Measurements from ENCODE around the gene EPHB2. TPM values are rescaled to one million over a fixed set of nuclear protein-coding genes. Genes with fewer than 3 reads are reported as not detected.

The EPHB2 gene
- total RNA-seq, 1 experiment from 2014 or later: 0.45 TPM

- 0 out of 2 replicates have a peak, but pooled peaks cover 4% of the 10 kb centered on the region for H4K20me1 ChIP-seq (ENCODE audit: insufficient read depth, low read depth, low read length)
- no peak for DNase-seq
- no peaks in the 10 kb centered on the region for H3K36me3 ChIP-seq (ENCODE audit: insufficient read depth, low read length)
- peaks cover 47% of the 10 kb centered on the region for H3K4me1 ChIP-seq (ENCODE audit: low read length)
- no peaks in the 10 kb centered on the region for H3K79me2 ChIP-seq (ENCODE audit: low read length)
- H3K4me2 ChIP-seq (ENCODE audit: low read depth, low read length, poor library complexity, severe bottlenecking): no peak overlapping the region
- H2AFZ ChIP-seq (ENCODE audit: low read length): no peak overlapping the region
- H3K4me3 ChIP-seq (ENCODE audit: low read length): no peak overlapping the region
- no peaks in the 10 kb centered on the region for H3K27me3 ChIP-seq (ENCODE audit: low read length)
- H3K27ac ChIP-seq (ENCODE audit: low read length): no peak overlapping the region
- H3K9me3 ChIP-seq (ENCODE audit: low read length): no peaks in the 10 kb centered on the region
- H3K9me2 ChIP-seq (replicated peaks; ENCODE audit: insufficient read depth, low read length): no peaks in the 10 kb centered on the region
- H3K9ac ChIP-seq (ENCODE audit: low read length): no peak overlapping the region
Measured at GRCh38 chr1:22709227-22709626, 1.4 kb upstream of the EPHB2 start.

GRCh38 chr1:22709891-22710700, 543 bp upstream of the EPHB2 start:
- no peak overlapping the region for H3K27ac ChIP-seq (ENCODE audit: low read length)
- H3K4me1 ChIP-seq (ENCODE audit: low read length): peaks cover 39% of the 10 kb centered on the region
- no peaks in the 10 kb centered on the region for H3K9me2 ChIP-seq (replicated peaks; ENCODE audit: insufficient read depth, low read length)
- peak overlapping the region; percentile 47 for H3K9ac ChIP-seq (ENCODE audit: low read length)
- 0 out of 2 replicates have a peak, but pooled peaks cover 4% of the 10 kb centered on the region for H4K20me1 ChIP-seq (ENCODE audit: insufficient read depth, low read depth, low read length)
- H2AFZ ChIP-seq (ENCODE audit: low read length): no peak overlapping the region
- peak overlapping the region; percentile 61 for H3K4me3 ChIP-seq (ENCODE audit: low read length)
- H3K79me2 ChIP-seq (ENCODE audit: low read length): no peaks in the 10 kb centered on the region
- H3K36me3 ChIP-seq (ENCODE audit: insufficient read depth, low read length): no peaks in the 10 kb centered on the region
- peak overlapping the region; percentile 61 for H3K4me2 ChIP-seq (ENCODE audit: low read depth, low read length, poor library complexity, severe bottlenecking)
- DNase-seq: peak; percentile 82
- no peaks in the 10 kb centered on the region for H3K9me3 ChIP-seq (ENCODE audit: low read length)
- no peaks in the 10 kb centered on the region for H3K27me3 ChIP-seq (ENCODE audit: low read length)

GRCh38 chr1:22711071-22711470, 432 bp downstream of the EPHB2 start:
- DNase-seq: no peak

DNA sequence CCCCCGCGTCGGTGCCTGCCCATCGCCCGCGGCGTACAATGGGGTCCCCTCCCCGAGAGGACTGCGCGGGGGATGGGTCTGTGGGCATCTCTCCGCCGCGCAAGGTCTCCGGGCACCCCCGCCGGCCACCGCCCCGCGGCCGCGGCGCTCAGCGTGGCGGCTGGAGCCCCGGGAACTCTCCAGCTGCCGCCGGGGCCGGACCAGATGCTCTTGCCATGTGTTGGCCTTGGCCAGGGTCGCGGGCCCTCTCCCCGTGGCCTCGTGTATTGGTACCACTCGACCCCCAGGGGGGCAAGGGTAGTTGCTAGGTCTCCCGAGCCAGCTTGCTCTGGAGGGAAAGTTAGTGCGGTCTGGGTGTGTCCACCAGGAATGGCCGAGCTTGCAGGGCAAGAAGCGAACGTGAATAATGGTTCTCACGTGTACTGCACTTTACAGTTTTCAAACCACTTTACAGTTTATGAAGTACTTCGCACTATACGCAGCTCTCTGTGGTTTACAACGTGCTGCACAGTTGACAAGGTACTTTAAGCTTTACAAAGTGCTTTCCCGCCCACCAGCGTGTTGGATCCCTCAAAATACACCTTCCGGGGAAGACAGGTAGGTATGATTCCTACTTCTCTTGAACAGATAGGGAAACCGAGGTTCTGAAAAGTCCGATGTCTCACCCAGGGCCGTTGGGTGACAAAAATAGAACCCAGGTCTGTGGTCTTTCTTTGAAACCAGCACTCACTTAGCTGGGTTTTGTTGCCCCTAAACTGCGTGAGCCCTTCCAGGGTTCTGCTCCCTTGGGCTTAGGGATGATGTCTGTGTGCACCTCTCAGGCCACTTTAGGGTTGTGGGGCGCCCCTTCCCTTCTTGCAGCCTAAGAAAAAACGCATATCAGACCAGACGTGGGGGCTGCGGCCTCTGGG, 1.2 kb downstream of the EPHB2 start:
- no peaks in the 10 kb centered on the region for H3K79me2 ChIP-seq (ENCODE audit: low read length)
- H3K36me3 ChIP-seq (ENCODE audit: insufficient read depth, low read length): no peaks in the 10 kb centered on the region
- H3K9me3 ChIP-seq (ENCODE audit: low read length): no peaks in the 10 kb centered on the region
- H3K4me2 ChIP-seq (ENCODE audit: low read depth, low read length, poor library complexity, severe bottlenecking): peak overlapping the region; percentile 22
- 0 out of 2 replicates have a peak, but pooled peaks cover 4% of the 10 kb centered on the region for H4K20me1 ChIP-seq (ENCODE audit: insufficient read depth, low read depth, low read length)
- no peak for DNase-seq
- no peak overlapping the region for H2AFZ ChIP-seq (ENCODE audit: low read length)
- no peak overlapping the region; the same call in 1 of the 2 replicates for H3K4me3 ChIP-seq (ENCODE audit: low read length)
- H3K27ac ChIP-seq (ENCODE audit: low read length): no peak overlapping the region
- peaks cover 37% of the 10 kb centered on the region for H3K4me1 ChIP-seq (ENCODE audit: low read length)
- peak overlapping the region; percentile 19; the same call in 1 of the 2 replicates for H3K9ac ChIP-seq (ENCODE audit: low read length)
- no peaks in the 10 kb centered on the region for H3K27me3 ChIP-seq (ENCODE audit: low read length)
- no peaks in the 10 kb centered on the region for H3K9me2 ChIP-seq (replicated peaks; ENCODE audit: insufficient read depth, low read length)

More at GRCh38 chr1:22711071-22711470, 432 bp downstream of the EPHB2 start:
- Histone ChIP-seq H3K9me3 (ENCODE audit: low read length) (no peaks in the 10 kb centered on the region), H3K27me3 (ENCODE audit: low read length) (no peaks in the 10 kb centered on the region), H3K27ac (ENCODE audit: low read length) (no peak overlapping the region), H3K4me1 (ENCODE audit: low read length) (peaks cover 37% of the 10 kb centered on the region), H3K4me3 (ENCODE audit: low read length) (no peak overlapping the region), H3K9me2 (replicated peaks; ENCODE audit: insufficient read depth, low read length) (no peaks in the 10 kb centered on the region), H3K9ac (ENCODE audit: low read length) (no peak overlapping the region), H4K20me1 (ENCODE audit: insufficient read depth, low read depth, low read length) (0 out of 2 replicates have a peak, but pooled peaks cover 4% of the 10 kb centered on the region), H3K36me3 (ENCODE audit: insufficient read depth, low read length) (no peaks in the 10 kb centered on the region), H3K79me2 (ENCODE audit: low read length) (no peaks in the 10 kb centered on the region), H2AFZ (ENCODE audit: low read length) (no peak overlapping the region), H3K4me2 (ENCODE audit: low read depth, low read length, poor library complexity, severe bottlenecking) (no peak overlapping the region)

GRCh38 chr1:22712502-22713271, 2.0 kb downstream of the EPHB2 start:
- DNase-seq: no peak
- Histone ChIP-seq H3K27me3 (ENCODE audit: low read length) (no peaks in the 10 kb centered on the region), H3K4me2 (ENCODE audit: low read depth, low read length, poor library complexity, severe bottlenecking) (peak overlapping the region; percentile 22), H3K4me1 (ENCODE audit: low read length) (peaks cover 37% of the 10 kb centered on the region), H3K4me3 (ENCODE audit: low read length) (no peak overlapping the region; the same call in 1 of the 2 replicates), H3K9ac (ENCODE audit: low read length) (peak overlapping the region; percentile 19; the same call in 1 of the 2 replicates), H3K36me3 (ENCODE audit: insufficient read depth, low read length) (no peaks in the 10 kb centered on the region), H3K27ac (ENCODE audit: low read length) (no peak overlapping the region), H4K20me1 (ENCODE audit: insufficient read depth, low read depth, low read length) (0 out of 2 replicates have a peak, but pooled peaks cover 4% of the 10 kb centered on the region), H2AFZ (ENCODE audit: low read length) (no peak overlapping the region), H3K9me2 (replicated peaks; ENCODE audit: insufficient read depth, low read length) (no peaks in the 10 kb centered on the region), H3K9me3 (ENCODE audit: low read length) (no peaks in the 10 kb centered on the region), H3K79me2 (ENCODE audit: low read length) (no peaks in the 10 kb centered on the region)

- H3K4me2 ChIP-seq (ENCODE audit: low read depth, low read length, poor library complexity, severe bottlenecking): no peak overlapping the region
- no peak for DNase-seq
Measured at GRCh38 chr1:22714455-22714854, 3.8 kb downstream of the EPHB2 start.

GRCh38 chr1:22717037-22717760, 6.6 kb downstream of the EPHB2 start:
- Histone ChIP-seq H3K27ac (ENCODE audit: low read length) (no peak overlapping the region), H3K27me3 (ENCODE audit: low read length) (no peaks in the 10 kb centered on the region), H3K36me3 (ENCODE audit: insufficient read depth, low read length) (no peaks in the 10 kb centered on the region), H3K79me2 (ENCODE audit: low read length) (no peaks in the 10 kb centered on the region), H4K20me1 (ENCODE audit: insufficient read depth, low read depth, low read length) (0 out of 2 replicates have a peak, but pooled peaks cover 4% of the 10 kb centered on the region), H3K4me2 (ENCODE audit: low read depth, low read length, poor library complexity, severe bottlenecking) (no peak overlapping the region), H2AFZ (ENCODE audit: low read length) (no peak overlapping the region), H3K9me2 (replicated peaks; ENCODE audit: insufficient read depth, low read length) (no peaks in the 10 kb centered on the region), H3K4me1 (ENCODE audit: low read length) (peaks cover 6% of the 10 kb centered on the region), H3K4me3 (ENCODE audit: low read length) (no peak overlapping the region), H3K9ac (ENCODE audit: low read length) (no peak overlapping the region), H3K9me3 (ENCODE audit: low read length) (no peaks in the 10 kb centered on the region)
- no peak for DNase-seq

More at GRCh38 chr1:22714455-22714854, 3.8 kb downstream of the EPHB2 start:
- Histone ChIP-seq H2AFZ (ENCODE audit: low read length) (no peak overlapping the region), H3K4me3 (ENCODE audit: low read length) (no peak overlapping the region), H3K27ac (ENCODE audit: low read length) (no peak overlapping the region), H3K4me1 (ENCODE audit: low read length) (peaks cover 22% of the 10 kb centered on the region), H3K36me3 (ENCODE audit: insufficient read depth, low read length) (no peaks in the 10 kb centered on the region), H3K9ac (ENCODE audit: low read length) (no peak overlapping the region), H3K79me2 (ENCODE audit: low read length) (no peaks in the 10 kb centered on the region), H3K9me3 (ENCODE audit: low read length) (no peaks in the 10 kb centered on the region), H3K9me2 (replicated peaks; ENCODE audit: insufficient read depth, low read length) (no peaks in the 10 kb centered on the region), H3K27me3 (ENCODE audit: low read length) (no peaks in the 10 kb centered on the region), H4K20me1 (ENCODE audit: insufficient read depth, low read depth, low read length) (0 out of 2 replicates have a peak, but pooled peaks cover 4% of the 10 kb centered on the region)

Data from Karpas-422 (cell line).